ENCODE results near the gene PLPPR3. TPM values are rescaled to one million over a fixed set of nuclear protein-coding genes. Genes with fewer than 3 reads are reported as not detected.
A peak's percentile ranks its signal among the peaks of the same experiment; 100 is the strongest.

The PLPPR3 gene
- total and polyA plus RNA-seq, 9 of the 15 experiments (the other 6 are each of a cell fraction or from before 2014, with no cell fraction given), result 0.01 to 48.2 (median 8.6) TPM

DNA sequence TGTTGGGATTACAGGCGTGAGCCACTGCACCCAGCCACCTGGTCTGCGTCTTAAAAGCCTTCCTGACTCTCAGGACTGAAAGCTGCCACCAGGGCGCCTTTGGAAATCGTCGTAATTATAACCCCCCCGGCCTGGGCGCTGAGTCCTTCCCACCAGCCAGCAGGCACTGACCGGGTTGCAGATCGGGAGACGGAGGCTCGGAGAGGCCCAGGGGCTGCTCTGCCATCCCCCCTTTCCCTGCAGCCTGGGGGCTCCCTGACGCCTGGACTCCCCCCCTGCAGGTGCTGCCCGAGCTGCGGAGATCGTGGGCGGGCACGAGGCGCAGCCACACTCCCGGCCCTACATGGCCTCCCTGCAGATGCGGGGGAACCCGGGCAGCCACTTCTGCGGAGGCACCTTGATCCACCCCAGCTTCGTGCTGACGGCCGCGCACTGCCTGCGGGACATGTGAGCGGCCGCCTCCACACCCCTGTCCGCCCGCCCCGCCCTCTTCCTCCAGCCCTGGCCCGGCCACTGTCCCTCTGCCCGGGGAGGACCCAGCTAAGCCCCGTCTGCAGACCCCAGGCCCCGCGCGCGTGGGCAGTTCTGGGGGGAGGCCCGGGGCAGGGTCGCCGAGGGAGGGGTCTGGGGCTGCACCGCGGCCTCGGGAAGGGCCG lies 21.6 kb upstream of the PLPPR3 start (continued):
- TF ChIP-seq TAF1 (IDR thresholded peaks at IDR 0.05; ENCODE audit: control insufficient read depth, extremely low read depth, insufficient read depth, low read length, severe bottlenecking) (no peak), DMBX1 (CRISPR knock-in tag; IDR thresholded peaks at IDR 0.05; ENCODE audit: borderline replicate concordance) (no peak), NCOA4 (IDR thresholded peaks at IDR 0.05; ENCODE audit: partially characterized antibody) (no peak), SP1 (CRISPR knock-in tag; IDR thresholded peaks at IDR 0.05) (0 out of 2 replicates have a peak, but pooled peaks have one; percentile 69), CBX2 (IDR thresholded peaks at IDR 0.05; ENCODE audit: insufficient read depth, low read length, poor library complexity, severe bottlenecking) (no peak), ELF4 (CRISPR knock-in tag; IDR thresholded peaks at IDR 0.05) (no peak)
- TF ChIP-seq, protein P1, sequence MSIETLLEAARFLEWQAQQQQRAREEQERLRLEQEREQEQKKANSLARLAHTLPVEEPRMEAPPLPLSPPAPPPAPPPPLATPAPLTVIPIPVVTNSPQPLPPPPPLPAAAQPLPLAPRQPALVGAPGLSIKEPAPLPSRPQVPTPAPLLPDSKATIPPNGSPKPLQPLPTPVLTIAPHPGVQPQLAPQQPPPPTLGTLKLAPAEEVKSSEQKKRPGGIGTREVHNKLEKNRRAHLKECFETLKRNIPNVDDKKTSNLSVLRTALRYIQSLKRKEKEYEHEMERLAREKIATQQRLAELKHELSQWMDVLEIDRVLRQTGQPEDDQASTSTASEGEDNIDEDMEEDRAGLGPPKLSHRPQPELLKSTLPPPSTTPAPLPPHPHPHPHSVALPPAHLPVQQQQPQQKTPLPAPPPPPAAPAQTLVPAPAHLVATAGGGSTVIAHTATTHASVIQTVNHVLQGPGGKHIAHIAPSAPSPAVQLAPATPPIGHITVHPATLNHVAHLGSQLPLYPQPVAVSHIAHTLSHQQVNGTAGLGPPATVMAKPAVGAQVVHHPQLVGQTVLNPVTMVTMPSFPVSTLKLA (conservative IDR thresholded peaks at IDR 0.05), result 0 out of 4 replicates have a peak, but pooled peaks of 1 of the 2 experiments have one; percentile 22
- TF ChIP-seq, protein P2, sequence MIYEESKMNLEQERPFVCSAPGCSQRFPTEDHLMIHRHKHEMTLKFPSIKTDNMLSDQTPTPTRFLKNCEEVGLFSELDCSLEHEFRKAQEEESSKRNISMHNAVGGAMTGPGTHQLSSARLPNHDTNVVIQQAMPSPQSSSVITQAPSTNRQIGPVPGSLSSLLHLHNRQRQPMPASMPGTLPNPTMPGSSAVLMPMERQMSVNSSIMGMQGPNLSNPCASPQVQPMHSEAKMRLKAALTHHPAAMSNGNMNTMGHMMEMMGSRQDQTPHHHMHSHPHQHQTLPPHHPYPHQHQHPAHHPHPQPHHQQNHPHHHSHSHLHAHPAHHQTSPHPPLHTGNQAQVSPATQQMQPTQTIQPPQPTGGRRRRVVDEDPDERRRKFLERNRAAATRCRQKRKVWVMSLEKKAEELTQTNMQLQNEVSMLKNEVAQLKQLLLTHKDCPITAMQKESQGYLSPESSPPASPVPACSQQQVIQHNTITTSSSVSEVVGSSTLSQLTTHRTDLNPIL (CRISPR knock-in tag; IDR thresholded peaks at IDR 0.05), result no peak
- TF ChIP-seq, protein P3, sequence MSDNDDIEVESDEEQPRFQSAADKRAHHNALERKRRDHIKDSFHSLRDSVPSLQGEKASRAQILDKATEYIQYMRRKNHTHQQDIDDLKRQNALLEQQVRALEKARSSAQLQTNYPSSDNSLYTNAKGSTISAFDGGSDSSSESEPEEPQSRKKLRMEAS (CRISPR knock-in tag; IDR thresholded peaks at IDR 0.05), result peak; percentile 84
- TF ChIP-seq, protein P4, sequence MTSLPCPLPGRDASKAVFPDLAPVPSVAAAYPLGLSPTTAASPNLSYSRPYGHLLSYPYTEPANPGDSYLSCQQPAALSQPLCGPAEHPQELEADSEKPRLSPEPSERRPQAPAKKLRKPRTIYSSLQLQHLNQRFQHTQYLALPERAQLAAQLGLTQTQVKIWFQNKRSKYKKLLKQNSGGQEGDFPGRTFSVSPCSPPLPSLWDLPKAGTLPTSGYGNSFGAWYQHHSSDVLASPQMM (CRISPR knock-in tag; IDR thresholded peaks at IDR 0.05), result no peak
- TF ChIP-seq, protein P5, sequence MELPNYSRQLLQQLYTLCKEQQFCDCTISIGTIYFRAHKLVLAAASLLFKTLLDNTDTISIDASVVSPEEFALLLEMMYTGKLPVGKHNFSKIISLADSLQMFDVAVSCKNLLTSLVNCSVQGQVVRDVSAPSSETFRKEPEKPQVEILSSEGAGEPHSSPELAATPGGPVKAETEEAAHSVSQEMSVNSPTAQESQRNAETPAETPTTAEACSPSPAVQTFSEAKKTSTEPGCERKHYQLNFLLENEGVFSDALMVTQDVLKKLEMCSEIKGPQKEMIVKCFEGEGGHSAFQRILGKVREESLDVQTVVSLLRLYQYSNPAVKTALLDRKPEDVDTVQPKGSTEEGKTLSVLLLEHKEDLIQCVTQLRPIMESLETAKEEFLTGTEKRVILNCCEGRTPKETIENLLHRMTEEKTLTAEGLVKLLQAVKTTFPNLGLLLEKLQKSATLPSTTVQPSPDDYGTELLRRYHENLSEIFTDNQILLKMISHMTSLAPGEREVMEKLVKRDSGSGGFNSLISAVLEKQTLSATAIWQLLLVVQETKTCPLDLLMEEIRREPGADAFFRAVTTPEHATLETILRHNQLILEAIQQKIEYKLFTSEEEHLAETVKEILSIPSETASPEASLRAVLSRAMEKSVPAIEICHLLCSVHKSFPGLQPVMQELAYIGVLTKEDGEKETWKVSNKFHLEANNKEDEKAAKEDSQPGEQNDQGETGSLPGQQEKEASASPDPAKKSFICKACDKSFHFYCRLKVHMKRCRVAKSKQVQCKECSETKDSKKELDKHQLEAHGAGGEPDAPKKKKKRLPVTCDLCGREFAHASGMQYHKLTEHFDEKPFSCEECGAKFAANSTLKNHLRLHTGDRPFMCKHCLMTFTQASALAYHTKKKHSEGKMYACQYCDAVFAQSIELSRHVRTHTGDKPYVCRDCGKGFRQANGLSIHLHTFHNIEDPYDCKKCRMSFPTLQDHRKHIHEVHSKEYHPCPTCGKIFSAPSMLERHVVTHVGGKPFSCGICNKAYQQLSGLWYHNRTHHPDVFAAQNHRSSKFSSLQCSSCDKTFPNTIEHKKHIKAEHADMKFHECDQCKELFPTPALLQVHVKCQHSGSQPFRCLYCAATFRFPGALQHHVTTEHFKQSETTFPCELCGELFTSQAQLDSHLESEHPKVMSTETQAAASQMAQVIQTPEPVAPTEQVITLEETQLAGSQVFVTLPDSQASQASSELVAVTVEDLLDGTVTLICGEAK (IDR thresholded peaks at IDR 0.05), result no peak
- TF ChIP-seq, protein P5 (CRISPR knock-in tag; IDR thresholded peaks at IDR 0.05), result no peak
- TF ChIP-seq, protein P6, sequence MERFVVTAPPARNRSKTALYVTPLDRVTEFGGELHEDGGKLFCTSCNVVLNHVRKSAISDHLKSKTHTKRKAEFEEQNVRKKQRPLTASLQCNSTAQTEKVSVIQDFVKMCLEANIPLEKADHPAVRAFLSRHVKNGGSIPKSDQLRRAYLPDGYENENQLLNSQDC (CRISPR knock-in tag; IDR thresholded peaks at IDR 0.05), result no peak

All from K562 (cell line).